BLaER1 (cell line): ENCODE data around the gene SAMM50.

Source experiments
- H3K27ac ChIP-seq: shearing (Covaris generic); formaldehyde crosslinking; 2 replicates; pipeline ENCODE4 v1.8.1; 2022
- H3K27me3 ChIP-seq: shearing (Covaris generic); formaldehyde crosslinking; 2 replicates; pipeline ENCODE4 v1.8.1; 2022
- H3K36me3 ChIP-seq: shearing (Covaris generic); formaldehyde crosslinking; 2 replicates; pipeline ENCODE4 v1.8.1; 2022
- H3K4me1 ChIP-seq: shearing (Covaris generic); formaldehyde crosslinking; 2 replicates; pipeline ENCODE4 v1.8.1; 2022
- H3K4me2 ChIP-seq: shearing (Covaris generic); formaldehyde crosslinking; 2 replicates; pipeline ENCODE4 v1.8.1; 2022
- H3K4me3 ChIP-seq: shearing (Covaris generic); formaldehyde crosslinking; 2 replicates; pipeline ENCODE4 v1.8.1; 2022
- H3K9ac ChIP-seq: shearing (Covaris generic); formaldehyde crosslinking; 2 replicates; pipeline ENCODE4 v1.8.1; 2022
- H3K9me3 ChIP-seq: shearing (Covaris generic); formaldehyde crosslinking; 2 replicates; pipeline ENCODE4 v1.8.1; 2022
- H4K20me1 ChIP-seq: shearing (Covaris generic); formaldehyde crosslinking; 2 replicates; pipeline ENCODE4 v1.8.1; 2022
- Cebpa-rat ChIP-seq: shearing (Covaris generic); IDR thresholded peaks from 2 replicates; pipeline ENCODE4 v1.8.1; 2022

The SAMM50 gene

DNA sequence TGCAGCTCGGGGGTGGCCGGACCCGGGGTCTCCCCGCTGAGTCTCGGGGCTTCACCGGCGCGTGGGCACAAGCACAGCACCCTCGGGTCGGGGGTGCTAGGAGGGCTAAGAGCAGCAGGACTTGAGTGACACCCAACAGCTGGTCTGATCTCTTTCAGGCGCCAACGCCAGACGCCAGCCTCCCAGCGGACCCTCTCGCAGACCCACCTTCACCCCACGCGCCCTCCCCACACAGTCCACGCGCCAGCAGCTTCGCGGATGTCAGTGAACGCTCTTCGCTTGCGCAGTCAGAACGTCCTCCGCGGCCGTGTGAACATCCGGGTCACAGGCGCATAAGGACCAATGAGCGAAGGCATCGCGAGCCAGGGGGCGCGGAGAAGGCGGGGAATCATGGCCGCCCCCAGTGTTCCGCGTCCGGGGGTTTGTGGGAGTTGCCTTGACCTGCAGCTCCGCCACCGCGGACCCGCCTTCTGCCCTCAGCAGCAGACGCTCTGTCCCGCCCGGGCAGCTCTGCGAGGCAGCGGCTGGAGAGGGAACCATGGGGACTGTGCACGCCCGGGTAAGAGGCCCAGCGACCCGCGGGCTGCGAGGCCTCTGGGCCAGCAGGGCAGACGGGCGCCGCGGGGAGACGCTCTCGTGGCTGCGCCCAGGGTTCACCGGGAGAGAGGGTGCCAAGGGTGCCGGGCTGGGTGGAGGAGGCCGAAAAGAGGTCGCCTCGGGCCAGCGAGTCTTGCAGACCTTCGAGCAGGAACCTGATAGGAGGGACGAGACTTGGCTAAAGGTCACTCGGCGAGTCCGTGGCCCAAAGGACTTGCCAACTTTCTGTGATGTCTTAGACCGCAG lies at the start of gene SAMM50:
SAMM50 (plus strand) TSS at position 403 of the 843 bp plus-strand sequence; CDS start at position 539, 136 bp downstream.
- Histone ChIP-seq H3K4me2 (peak within 1 kb of the TSS; percentile 90), H3K4me3 (peak within 1 kb of the TSS; percentile 98), H3K27me3 (no peaks in the 10 kb centered on the region), H3K9me3 (no peaks in the 10 kb centered on the region), H3K36me3 (peaks cover 10% of the 10 kb centered on the region; the same call in 1 of the 2 replicates), H4K20me1 (peaks cover 37% of the 10 kb centered on the region), H3K4me1 (peaks cover 26% of the 10 kb centered on the region), H3K27ac (peak within 1 kb of the TSS; percentile 87), H3K9ac (peak within 1 kb of the TSS; percentile 89)
- no peak for TF ChIP-seq Cebpa-rat

DNA sequence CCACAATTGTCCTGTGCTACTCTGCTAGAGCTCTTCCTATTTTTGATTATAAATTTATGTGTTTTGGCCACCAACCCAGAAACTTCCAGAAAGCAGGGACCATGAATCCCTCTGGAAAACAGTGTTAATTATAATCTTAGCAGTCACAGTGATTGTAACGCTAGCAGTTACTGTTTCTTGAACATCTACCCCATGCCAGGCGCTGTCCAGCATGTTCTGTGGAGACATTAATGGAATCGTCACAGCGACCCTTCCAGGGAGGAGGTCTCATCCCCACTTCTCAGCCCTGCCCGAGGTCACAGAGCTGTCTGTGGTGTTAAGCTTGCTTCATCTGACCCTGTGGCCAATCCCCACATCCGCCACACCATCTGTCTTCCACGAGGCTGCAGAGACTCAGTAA lies 49.6 kb upstream of the SAMM50 start:
- no peaks in the 10 kb centered on the region for H3K27me3 ChIP-seq

DNA sequence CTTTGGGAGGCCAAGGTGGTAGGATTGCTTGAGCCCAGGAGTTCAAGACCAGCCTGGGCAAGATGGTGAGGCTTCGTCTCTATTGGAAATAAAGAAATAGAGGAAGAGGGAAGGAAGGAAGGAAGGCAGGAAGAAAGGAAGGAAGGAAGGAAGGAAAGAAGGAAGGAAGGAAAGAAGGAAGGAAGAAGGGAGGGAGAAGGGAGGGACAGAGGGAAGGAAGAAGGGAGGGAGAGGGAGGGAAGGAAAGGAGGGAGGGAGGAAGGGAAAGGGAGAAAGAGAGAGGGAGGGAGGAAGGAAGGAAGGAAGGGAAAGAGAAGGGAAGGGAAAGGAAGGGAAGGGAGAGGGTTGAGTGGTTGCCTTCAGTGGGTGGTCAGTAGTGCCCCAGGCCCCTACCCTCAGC lies 45.5 kb upstream of the SAMM50 start:
- Histone ChIP-seq H3K9me3 (no peaks in the 10 kb centered on the region), H4K20me1 (no peaks in the 10 kb centered on the region), H3K9ac (no peak overlapping the region), H3K27me3 (no peaks in the 10 kb centered on the region), H3K27ac (no peak overlapping the region), H3K36me3 (no peaks in the 10 kb centered on the region), H3K4me1 (no peaks in the 10 kb centered on the region), H3K4me3 (no peak overlapping the region), H3K4me2 (no peak overlapping the region)
- no peak for TF ChIP-seq Cebpa-rat

More for the DNA sequence above, 49.6 kb upstream of the SAMM50 start:
- H3K4me2 ChIP-seq, result no peak overlapping the region
- H4K20me1 ChIP-seq, result no peaks in the 10 kb centered on the region
- no peaks in the 10 kb centered on the region for H3K36me3 ChIP-seq
- no peaks in the 10 kb centered on the region for H3K4me1 ChIP-seq
- no peak overlapping the region for H3K4me3 ChIP-seq
- H3K9ac ChIP-seq, result no peak overlapping the region
- H3K9me3 ChIP-seq, result no peaks in the 10 kb centered on the region
- no peak overlapping the region for H3K27ac ChIP-seq
- TF ChIP-seq Cebpa-rat, result no peak

DNA sequence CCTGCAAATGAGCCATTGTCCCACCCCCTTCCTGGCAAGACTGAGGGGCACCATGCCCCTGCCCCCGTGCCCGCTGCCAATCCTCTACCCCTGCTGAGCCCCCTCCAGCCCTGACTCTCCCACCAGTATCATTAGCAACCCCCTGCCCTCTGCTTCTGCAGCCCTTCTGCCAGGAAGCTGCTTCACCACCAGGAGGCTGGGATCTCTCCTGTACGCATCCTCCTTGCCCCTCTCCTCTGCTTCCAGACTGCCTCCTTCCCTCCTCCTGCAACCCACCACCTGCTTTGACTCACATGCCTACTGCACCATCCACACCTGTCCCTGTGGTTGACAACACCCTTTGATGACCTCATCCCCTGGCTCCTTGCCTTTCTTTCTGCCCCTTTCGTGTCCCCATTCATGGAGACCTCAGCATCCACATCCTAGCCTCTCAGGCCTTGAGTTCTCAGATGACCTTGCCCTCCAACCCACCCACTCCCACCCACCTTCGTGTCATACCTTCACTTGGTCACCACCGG lies 45.0 kb upstream of the SAMM50 start:
- no peaks in the 10 kb centered on the region for H3K36me3 ChIP-seq
- no peaks in the 10 kb centered on the region for H4K20me1 ChIP-seq

DNA sequence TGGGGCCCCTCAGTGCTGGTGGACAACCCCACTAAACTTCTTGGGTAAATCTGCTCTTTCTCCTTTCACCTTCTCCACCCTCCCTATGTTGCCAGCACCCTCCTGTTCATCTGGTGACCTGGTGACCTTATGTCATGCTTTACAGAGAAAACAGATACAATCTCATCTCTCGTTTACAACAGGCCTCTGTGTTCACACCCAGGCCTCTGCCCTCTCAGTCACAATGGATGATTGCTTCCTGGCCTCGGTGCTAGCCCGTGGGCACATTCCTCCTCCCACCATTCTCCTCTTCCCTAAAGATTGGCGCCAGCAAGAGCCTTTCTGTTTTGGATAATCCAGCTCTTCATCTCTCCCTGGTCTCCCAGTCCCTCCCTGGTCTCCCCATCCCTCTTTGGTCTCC lies 43.9 kb upstream of the SAMM50 start:
- Histone ChIP-seq H4K20me1 (no peaks in the 10 kb centered on the region), H3K4me3 (no peak overlapping the region), H3K9ac (no peak overlapping the region), H3K9me3 (no peaks in the 10 kb centered on the region), H3K36me3 (no peaks in the 10 kb centered on the region), H3K27me3 (no peaks in the 10 kb centered on the region), H3K27ac (no peak overlapping the region), H3K4me1 (no peaks in the 10 kb centered on the region), H3K4me2 (no peak overlapping the region)
- TF ChIP-seq Cebpa-rat, result no peak

More for the DNA sequence above, 45.0 kb upstream of the SAMM50 start:
- no peak overlapping the region for H3K4me3 ChIP-seq
- H3K27ac ChIP-seq, result no peak overlapping the region
- no peak for TF ChIP-seq Cebpa-rat
- no peaks in the 10 kb centered on the region for H3K9me3 ChIP-seq
- no peaks in the 10 kb centered on the region for H3K27me3 ChIP-seq
- no peak overlapping the region for H3K9ac ChIP-seq
- no peaks in the 10 kb centered on the region for H3K4me1 ChIP-seq
- H3K4me2 ChIP-seq, result no peak overlapping the region

DNA sequence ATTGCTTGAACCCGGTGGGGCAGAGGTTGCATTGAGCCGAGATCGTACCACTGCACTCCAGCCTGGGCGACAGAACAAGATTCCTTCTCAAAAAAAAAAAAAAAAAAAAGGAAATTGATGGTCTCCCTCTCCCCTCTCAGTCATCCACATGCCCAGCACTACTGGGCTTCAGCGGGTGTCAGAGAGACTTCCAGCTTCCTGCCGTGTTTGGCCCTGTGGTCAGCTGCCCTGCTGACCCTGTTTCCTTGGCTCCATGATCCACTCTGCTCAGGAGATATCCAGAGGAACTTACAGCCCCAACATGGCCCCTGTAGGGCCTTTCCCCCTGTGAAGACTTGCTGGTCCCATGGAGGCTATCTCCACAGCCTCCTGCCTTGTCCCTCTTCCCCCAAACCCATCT lies 37.7 kb upstream of the SAMM50 start:
- Histone ChIP-seq H4K20me1 (no peaks in the 10 kb centered on the region), H3K4me1 (no peaks in the 10 kb centered on the region), H3K27ac (no peak overlapping the region), H3K27me3 (no peaks in the 10 kb centered on the region), H3K36me3 (no peaks in the 10 kb centered on the region), H3K9ac (no peak overlapping the region), H3K4me3 (no peak overlapping the region), H3K9me3 (no peaks in the 10 kb centered on the region), H3K4me2 (no peak overlapping the region)
- TF ChIP-seq Cebpa-rat, result no peak

DNA sequence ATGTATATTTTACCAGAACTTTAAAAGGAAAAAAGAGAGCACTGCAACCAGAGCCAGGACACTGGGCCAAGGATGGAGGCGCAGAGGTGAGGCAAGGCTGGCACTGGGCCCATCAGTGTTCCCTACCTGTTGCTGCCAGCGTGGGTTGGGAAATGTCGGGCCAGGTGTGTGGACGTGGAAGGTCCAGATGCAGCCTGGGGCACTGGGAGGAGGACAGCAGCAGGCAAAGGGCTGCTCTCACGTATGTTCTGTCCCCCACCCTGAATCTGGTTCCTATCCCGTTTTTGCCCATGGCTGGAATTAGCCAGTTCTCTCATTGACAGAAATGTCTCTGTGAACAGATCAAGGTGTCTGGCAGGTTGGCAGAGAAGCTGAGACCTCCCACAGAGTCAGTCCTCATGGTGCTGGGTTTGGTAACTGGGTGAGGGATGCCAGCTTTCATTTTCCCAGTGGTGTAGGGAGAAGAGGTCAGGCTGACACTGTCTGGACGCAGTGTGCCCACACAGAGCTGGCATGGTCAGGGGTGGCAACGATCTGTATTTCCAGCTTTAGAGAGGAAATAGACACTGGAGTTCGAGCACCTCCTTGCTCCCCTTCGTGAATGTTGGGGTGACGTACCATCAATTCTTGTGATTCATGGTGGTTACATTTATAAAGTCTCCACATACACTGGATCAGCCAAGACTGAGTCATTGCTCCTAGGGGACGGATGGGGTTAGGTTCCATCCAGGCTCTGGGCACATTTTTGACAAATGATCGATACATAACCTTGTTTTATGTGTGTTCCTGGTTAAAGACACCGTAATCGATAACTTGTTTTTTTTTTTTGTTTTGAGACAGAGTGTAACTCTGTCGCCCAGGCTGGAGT lies 35.9 kb upstream of the SAMM50 start:
- Histone ChIP-seq H3K36me3 (no peaks in the 10 kb centered on the region), H3K9ac (no peak overlapping the region), H4K20me1 (no peaks in the 10 kb centered on the region), H3K4me2 (no peak overlapping the region), H3K27me3 (peaks cover 5% of the 10 kb centered on the region; the same call in 1 of the 2 replicates), H3K4me1 (peaks cover 14% of the 10 kb centered on the region), H3K9me3 (no peaks in the 10 kb centered on the region), H3K27ac (no peak overlapping the region), H3K4me3 (no peak overlapping the region)
- no peak for TF ChIP-seq Cebpa-rat

DNA sequence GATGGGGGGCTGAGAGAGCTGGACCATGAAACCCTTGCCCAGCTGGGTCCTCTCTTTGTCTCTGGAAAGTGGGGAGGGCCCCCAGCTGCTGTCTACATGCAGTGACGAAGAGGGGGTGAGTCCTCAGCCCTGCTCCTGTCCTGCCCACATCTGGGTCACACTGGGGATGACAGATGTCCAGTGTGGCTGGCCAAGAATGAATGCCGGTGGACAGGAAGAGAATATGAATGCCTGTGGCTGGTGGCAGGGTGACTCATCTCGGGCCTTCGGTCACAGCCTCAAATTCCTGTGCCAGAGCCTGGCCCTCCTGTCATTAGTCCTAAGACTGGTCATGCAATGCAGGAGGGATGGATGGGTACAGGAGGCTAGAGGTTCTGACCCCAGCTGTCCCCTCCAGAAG lies 33.9 kb upstream of the SAMM50 start:
- H3K9me3 ChIP-seq, result no peaks in the 10 kb centered on the region
- TF ChIP-seq Cebpa-rat, result no peak
- H3K27me3 ChIP-seq, result peaks cover 7% of the 10 kb centered on the region; the same call in 1 of the 2 replicates
- no peak overlapping the region for H3K4me2 ChIP-seq
- H3K4me3 ChIP-seq, result no peak overlapping the region
- no peak overlapping the region for H3K27ac ChIP-seq
- no peaks in the 10 kb centered on the region for H3K36me3 ChIP-seq
- H4K20me1 ChIP-seq, result no peaks in the 10 kb centered on the region
- H3K9ac ChIP-seq, result no peak overlapping the region
- peaks cover 14% of the 10 kb centered on the region for H3K4me1 ChIP-seq

DNA sequence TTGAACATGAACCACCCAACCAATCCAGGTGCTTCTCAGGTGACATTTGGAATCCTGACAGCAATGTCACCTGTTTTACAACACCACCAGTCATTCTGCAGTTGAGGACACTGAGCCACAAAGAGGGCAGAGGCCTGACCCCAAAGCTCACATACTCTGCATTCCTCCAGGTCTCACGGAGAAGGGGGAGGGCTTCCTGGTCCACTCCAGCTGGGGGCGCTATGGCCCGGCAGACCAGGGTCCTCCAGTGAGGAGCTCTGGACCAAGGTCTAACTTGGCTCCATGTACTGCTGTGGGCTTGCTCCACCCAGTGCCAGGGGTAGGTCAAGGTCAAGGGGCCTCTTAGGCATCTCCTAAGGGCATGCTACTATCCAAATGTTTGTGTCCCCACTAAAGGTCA lies 33.1 kb upstream of the SAMM50 start:
- H3K27me3 ChIP-seq, result peaks cover 7% of the 10 kb centered on the region; the same call in 1 of the 2 replicates
- no peak overlapping the region for H3K9ac ChIP-seq
- H3K9me3 ChIP-seq, result no peaks in the 10 kb centered on the region
- H3K27ac ChIP-seq, result no peak overlapping the region
- no peak overlapping the region for H3K4me3 ChIP-seq
- H4K20me1 ChIP-seq, result no peaks in the 10 kb centered on the region
- H3K4me1 ChIP-seq, result peaks cover 14% of the 10 kb centered on the region
- no peak for TF ChIP-seq Cebpa-rat
- no peaks in the 10 kb centered on the region for H3K36me3 ChIP-seq
- H3K4me2 ChIP-seq, result no peak overlapping the region
